ENCODE data around the gene ADGRF3. TPM values are rescaled to one million over a fixed set of nuclear protein-coding genes. Genes with fewer than 3 reads are reported as not detected.

The ADGRF3 gene
- total and polyA plus RNA-seq, 2 of the 13 experiments (the other 11 are each of a cell fraction or from before 2014, with no cell fraction given), result 0.40 to 1.5 TPM

- DNase-seq (ENCODE audit: low spot score) (no peak), FAIRE-seq (no peak), ATAC-seq (no peak)
- in situ Hi-C loops (cut with HindIII; ENCODE audit: extremely low pct_ligation_motif_present, low pct_unique_long_range_greater_than_20kb), result no loop called here
- H3K4me1 ChIP-seq (ENCODE audit: insufficient read depth, low read length), result peaks cover 32% of the 10 kb centered on the region
- H3K9me3 ChIP-seq (ENCODE audit: low read length), result no peaks in the 10 kb centered on the region
- no peaks in the 10 kb centered on the region for H3K27me3 ChIP-seq (ENCODE audit: control insufficient read depth in 1 of 2, insufficient read depth in 2 of 2, low read length in 2 of 2)
- no peak overlapping the region for H3K9ac ChIP-seq (ENCODE audit: insufficient read depth, low read depth, low read length)
- H3K79me2 ChIP-seq (ENCODE audit: insufficient read depth, low read length), result peaks cover 46% of the 10 kb centered on the region
- CTCF ChIA-PET (ENCODE audit: low intra/inter-chr PET ratio, low total read pairs), result no interaction called here
- BruUV-seq (replicated peaks), result no TSS peak
- 97% methylated on average over 4 of the region's 4 CpGs for WGBS (ENCODE audit: low lambda C conversion rate)
- peaks cover 7 to 33% of the 10 kb centered on the region in 2 experiments for H3K36me3 ChIP-seq (replicated peaks in 1 of 2; ENCODE audit: control insufficient read depth in 1 of 2, insufficient read depth in 2 of 2, low read length in 2 of 2)
- no peak overlapping the region for H3K4me3 ChIP-seq (replicated peaks in 1 of 3; ENCODE audit: insufficient read depth in 1 of 3, low read depth in 2 of 3, low read length in 3 of 3)
- intact Hi-C loops (cut with micrococcal nuclease; ENCODE audit: unreplicated experiment), result no loop called here
- TF ChIP-seq, protein P1, sequence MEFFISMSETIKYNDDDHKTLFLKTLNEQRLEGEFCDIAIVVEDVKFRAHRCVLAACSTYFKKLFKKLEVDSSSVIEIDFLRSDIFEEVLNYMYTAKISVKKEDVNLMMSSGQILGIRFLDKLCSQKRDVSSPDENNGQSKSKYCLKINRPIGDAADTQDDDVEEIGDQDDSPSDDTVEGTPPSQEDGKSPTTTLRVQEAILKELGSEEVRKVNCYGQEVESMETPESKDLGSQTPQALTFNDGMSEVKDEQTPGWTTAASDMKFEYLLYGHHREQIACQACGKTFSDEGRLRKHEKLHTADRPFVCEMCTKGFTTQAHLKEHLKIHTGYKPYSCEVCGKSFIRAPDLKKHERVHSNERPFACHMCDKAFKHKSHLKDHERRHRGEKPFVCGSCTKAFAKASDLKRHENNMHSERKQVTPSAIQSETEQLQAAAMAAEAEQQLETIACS (CRISPR knock-in tag; IDR thresholded peaks at IDR 0.05), result no peak
- H4K20me1 ChIP-seq (ENCODE audit: insufficient read depth, low read length), result peaks cover 31% of the 10 kb centered on the region
- H2AFZ ChIP-seq (ENCODE audit: low read length), result no peak overlapping the region
- H3K27ac ChIP-seq (ENCODE audit: extremely low read length, insufficient read depth, low read length), result no peak overlapping the region
- no peak overlapping the region for H3K4me2 ChIP-seq (ENCODE audit: low read depth, low read length)
- POLR2A ChIA-PET, result no interaction called here
Observed at GRCh38 chr2:26364669-26365068, 18.1 kb upstream of the ADGRF3 start.

GRCh38 chr2:26363958-26364357 is 17.4 kb upstream of the ADGRF3 start:
- ChIA-PET POLR2A (no interaction called here), CTCF (ENCODE audit: low intra/inter-chr PET ratio, low total read pairs) (no interaction called here)
- H3K9ac ChIP-seq (ENCODE audit: insufficient read depth, low read depth, low read length), result no peak overlapping the region
- H3K27me3 ChIP-seq (ENCODE audit: control insufficient read depth in 1 of 2, insufficient read depth in 2 of 2, low read length in 2 of 2), result no peaks in the 10 kb centered on the region
- no peaks in the 10 kb centered on the region for H3K9me3 ChIP-seq (ENCODE audit: low read length)
- H3K4me2 ChIP-seq (ENCODE audit: low read depth, low read length), result no peak overlapping the region
- peaks cover 33% of the 10 kb centered on the region for H4K20me1 ChIP-seq (ENCODE audit: insufficient read depth, low read length)
- H3K4me3 ChIP-seq (replicated peaks in 1 of 3; ENCODE audit: insufficient read depth in 1 of 3, low read depth in 2 of 3, low read length in 3 of 3), result no peak overlapping the region
- H3K36me3 ChIP-seq (replicated peaks in 1 of 2; ENCODE audit: control insufficient read depth in 1 of 2, insufficient read depth in 2 of 2, low read length in 2 of 2), result peaks cover 7 to 33% of the 10 kb centered on the region in 2 experiments
- in situ Hi-C loops (cut with HindIII; ENCODE audit: extremely low pct_ligation_motif_present, low pct_unique_long_range_greater_than_20kb), result no loop called here
- DNase-seq (ENCODE audit: low spot score) (no peak), ATAC-seq (no peak), FAIRE-seq (no peak)
- H3K4me1 ChIP-seq (ENCODE audit: insufficient read depth, low read length), result peaks cover 32% of the 10 kb centered on the region
- no peak for TF ChIP-seq SIX1 (CRISPR knock-in tag; IDR thresholded peaks at IDR 0.05; ENCODE audit: borderline replicate concordance)
- TF ChIP-seq KDM5B (CRISPR knock-in tag; IDR thresholded peaks at IDR 0.05; ENCODE audit: borderline replicate concordance), result no peak
- no peak for TF ChIP-seq ZFP91 (CRISPR knock-in tag; IDR thresholded peaks at IDR 0.05; ENCODE audit: borderline replicate concordance)
- TF ChIP-seq ZNF121 (CRISPR knock-in tag; IDR thresholded peaks at IDR 0.05), result peak; percentile 92
- no peak for TF ChIP-seq JDP2 (CRISPR knock-in tag; IDR thresholded peaks at IDR 0.05; ENCODE audit: borderline replicate concordance)
- BruUV-seq (replicated peaks), result no TSS peak
- WGBS (ENCODE audit: low lambda C conversion rate), result 89% methylated on average over 3 of the region's 3 CpGs
- H2AFZ ChIP-seq (ENCODE audit: low read length), result no peak overlapping the region
- intact Hi-C loops (cut with micrococcal nuclease; ENCODE audit: unreplicated experiment), result no loop called here
- H3K79me2 ChIP-seq (ENCODE audit: insufficient read depth, low read length), result peaks cover 52% of the 10 kb centered on the region
- no peak overlapping the region for H3K27ac ChIP-seq (ENCODE audit: extremely low read length, insufficient read depth, low read length)
